Neural cell (in vitro differentiated cells): ENCODE data around the gene CEBPA. TPM values are rescaled to one million over a fixed set of nuclear protein-coding genes. Genes with fewer than 3 reads are reported as not detected.

ENCODE experiments used
- H2AFZ ChIP-seq: fragments of 200-600, 300-800 bp; sonication (generic), shearing (Covaris generic); 2 replicates; pipeline ENCODE4 v1.6.0; 2014; ENCODE audit warnings: low read depth, mild to moderate bottlenecking, antibody characterized with exemption, low read length, moderate library complexity
- H3F3A ChIP-seq: fragments of 200-600 bp; shearing (Covaris generic); 2 replicates; pipeline ENCODE4 v1.6.1; 2016; ENCODE audit warnings: mild to moderate bottlenecking, moderate library complexity, mixed read lengths, antibody characterized with exemption, low read length; ENCODE audit not compliant: insufficient read depth, poor library complexity, severe bottlenecking
- H3K27ac ChIP-seq: fragments of 200-600, 300-800 bp; sonication (generic), shearing (Covaris generic); 2 replicates; pipeline ENCODE4 v1.5.1; 2014; ENCODE audit warnings: mild to moderate bottlenecking, low read length, moderate library complexity
- H3K27me3 ChIP-seq: fragments of 300-800, 200-600 bp; sonication (generic), shearing (Covaris generic); 2 replicates; pipeline ENCODE4 v1.6.0; 2014; ENCODE audit warnings: mild to moderate bottlenecking, low read depth, low read length, moderate library complexity; ENCODE audit not compliant: insufficient read depth
- H3K36me3 ChIP-seq: fragments of 300-800, 200-600 bp; sonication (generic), shearing (Covaris generic); 2 replicates; pipeline ENCODE4 v1.5.1; 2014; ENCODE audit warnings: mild to moderate bottlenecking, antibody characterized with exemption, low read length, moderate library complexity; ENCODE audit not compliant: insufficient read depth
- H3K4me2 ChIP-seq: fragments of 300-800, 200-600 bp; sonication (generic), shearing (Covaris generic); 2 replicates; pipeline ENCODE4 v1.6.0; 2014; ENCODE audit warnings: mild to moderate bottlenecking, low read length
- H3K4me3 ChIP-seq: fragments of 300-800, 200-600 bp; sonication (generic), shearing (Covaris generic); 2 replicates; pipeline ENCODE4 v1.5.1; 2014; ENCODE audit warnings: mild to moderate bottlenecking, low read length, moderate library complexity
- H3K79me2 ChIP-seq: fragments of 200-600 bp; shearing (Covaris generic); replicated peaks from 2 replicates; pipeline ENCODE4 v1.6.0; 2014; ENCODE audit warnings: mild to moderate bottlenecking, low read length, moderate library complexity; ENCODE audit not compliant: insufficient read depth
- H3K9ac ChIP-seq: fragments of 300-800, 200-600 bp; sonication (generic), shearing (Covaris generic); 2 replicates; pipeline ENCODE4 v1.6.1; 2016; ENCODE audit warnings: mild to moderate bottlenecking, low read length, mixed read lengths
- H3K9me2 ChIP-seq: fragments of 200-600 bp; shearing (Covaris generic); 2 replicates; pipeline ENCODE4 v1.6.1; 2016; ENCODE audit warnings: mild to moderate bottlenecking, low read length, mixed read lengths; ENCODE audit not compliant: insufficient read depth
- H3K9me3 ChIP-seq: fragments of 200-600, 300-800 bp; sonication (generic), shearing (Covaris generic); 2 replicates; pipeline ENCODE4 v1.6.1; 2016; ENCODE audit warnings: mild to moderate bottlenecking, mixed run types, low read length, moderate library complexity, mixed read lengths
- H4K20me1 ChIP-seq: fragments of 200-600 bp; shearing (Covaris generic); 2 replicates; pipeline ENCODE4 v1.6.1; 2016; ENCODE audit warnings: mild to moderate bottlenecking, mixed run types; ENCODE audit not compliant: insufficient read depth
- EP300 ChIP-seq: fragments of 450-650 bp; conservative IDR thresholded peaks from 2 replicates; pipeline ENCODE4 v1.6.1; 2014; ENCODE audit warnings: antibody characterized with exemption, mild to moderate bottlenecking, moderate library complexity; ENCODE audit not compliant: poor library complexity, severe bottlenecking
- EZH2 ChIP-seq: fragments of 200-600, 300-800 bp; shearing (Covaris generic), sonication (generic); IDR thresholded peaks from 2 replicates; pipeline ENCODE4 v1.6.1; 2014; ENCODE audit warnings: antibody characterized with exemption, low read length, borderline replicate concordance, mild to moderate bottlenecking; ENCODE audit not compliant: insufficient read depth, poor library complexity, severe bottlenecking
- MXI1 ChIP-seq: fragments of 450-650 bp; conservative IDR thresholded peaks from 2 replicates; pipeline ENCODE4 v1.6.1; 2014; ENCODE audit warnings: antibody characterized with exemption, mild to moderate bottlenecking; ENCODE audit not compliant: poor library complexity, severe bottlenecking
- POLR2AphosphoS5 ChIP-seq: IDR thresholded peaks from 2 replicates; pipeline ENCODE4 v1.6.1; 2012
- RAD21 ChIP-seq: fragments of 450-650 bp; conservative IDR thresholded peaks from 2 replicates; pipeline ENCODE4 v1.6.1; 2014; ENCODE audit warnings: antibody characterized with exemption, mild to moderate bottlenecking, moderate library complexity
- SMC3 ChIP-seq: fragments of 450-650 bp; conservative IDR thresholded peaks from 2 replicates; pipeline ENCODE4 v1.6.1; 2014; ENCODE audit warnings: antibody characterized with exemption, mild to moderate bottlenecking, moderate library complexity; ENCODE audit not compliant: poor library complexity
- TAF1 ChIP-seq: IDR thresholded peaks from 2 replicates; pipeline ENCODE4 v1.6.1; 2012; ENCODE audit warnings: low read depth
- polyA plus RNA-seq: library from polyadenylated mRNA; depleted of rRNA; stranded (reverse); fragments of >200 nt; gene quantifications from 2 replicates; pipeline ENCODE4 v1.2.3, GENCODE V29; 2014
- TF ChIP-seq, protein P1 (sequence below): fragments of 450-650 bp; IDR thresholded peaks from 2 replicates; pipeline ENCODE4 v1.5.1; 2014; ENCODE audit warnings: antibody characterized with exemption, mild to moderate bottlenecking, moderate library complexity; ENCODE audit not compliant: poor library complexity, severe bottlenecking
- TF ChIP-seq, protein P2 (sequence below): IDR thresholded peaks from 2 replicates; pipeline ENCODE4 v1.6.1; 2012; ENCODE audit warnings: borderline replicate concordance

Gene CEBPA
- polyA plus RNA-seq, 1 donor from 2014 or later: 2.6 TPM

DNA sequence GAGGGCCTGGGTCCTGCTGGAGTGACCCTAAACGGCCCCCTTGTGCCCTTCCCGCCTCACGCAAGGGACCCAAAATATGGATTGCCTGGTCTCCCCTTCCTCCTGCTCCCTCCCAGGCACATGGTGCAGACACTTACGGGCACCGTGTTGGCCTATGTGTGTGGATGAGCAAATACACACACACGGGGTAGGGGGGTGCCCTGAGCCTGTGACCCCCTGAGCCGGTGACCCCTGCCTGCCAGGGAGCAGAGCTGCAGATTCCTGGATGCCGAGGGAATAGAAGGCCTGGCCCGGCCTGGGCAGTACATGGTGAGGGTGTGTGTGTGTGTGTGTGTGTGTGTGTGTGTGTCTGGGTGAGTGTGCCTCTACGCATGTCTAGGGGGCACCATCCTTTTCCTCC lies 33.3 kb downstream of the CEBPA start:
- no peak overlapping the region for H3K9ac ChIP-seq
- H3K4me3 ChIP-seq: no peak overlapping the region
- no peaks in the 10 kb centered on the region for H3K79me2 ChIP-seq
- H3K36me3 ChIP-seq: no peaks in the 10 kb centered on the region
- H3F3A ChIP-seq: no peaks in the 10 kb centered on the region
- H2AFZ ChIP-seq: no peak overlapping the region
- H3K27ac ChIP-seq: no peak overlapping the region
- TF ChIP-seq POLR2AphosphoS5: no peak
- no peak for TF ChIP-seq SMC3
- TF ChIP-seq RAD21: no peak
- no peak for TF ChIP-seq TAF1
- TF ChIP-seq, protein P1, sequence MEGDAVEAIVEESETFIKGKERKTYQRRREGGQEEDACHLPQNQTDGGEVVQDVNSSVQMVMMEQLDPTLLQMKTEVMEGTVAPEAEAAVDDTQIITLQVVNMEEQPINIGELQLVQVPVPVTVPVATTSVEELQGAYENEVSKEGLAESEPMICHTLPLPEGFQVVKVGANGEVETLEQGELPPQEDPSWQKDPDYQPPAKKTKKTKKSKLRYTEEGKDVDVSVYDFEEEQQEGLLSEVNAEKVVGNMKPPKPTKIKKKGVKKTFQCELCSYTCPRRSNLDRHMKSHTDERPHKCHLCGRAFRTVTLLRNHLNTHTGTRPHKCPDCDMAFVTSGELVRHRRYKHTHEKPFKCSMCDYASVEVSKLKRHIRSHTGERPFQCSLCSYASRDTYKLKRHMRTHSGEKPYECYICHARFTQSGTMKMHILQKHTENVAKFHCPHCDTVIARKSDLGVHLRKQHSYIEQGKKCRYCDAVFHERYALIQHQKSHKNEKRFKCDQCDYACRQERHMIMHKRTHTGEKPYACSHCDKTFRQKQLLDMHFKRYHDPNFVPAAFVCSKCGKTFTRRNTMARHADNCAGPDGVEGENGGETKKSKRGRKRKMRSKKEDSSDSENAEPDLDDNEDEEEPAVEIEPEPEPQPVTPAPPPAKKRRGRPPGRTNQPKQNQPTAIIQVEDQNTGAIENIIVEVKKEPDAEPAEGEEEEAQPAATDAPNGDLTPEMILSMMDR: no peak
- TF ChIP-seq, protein P2, sequence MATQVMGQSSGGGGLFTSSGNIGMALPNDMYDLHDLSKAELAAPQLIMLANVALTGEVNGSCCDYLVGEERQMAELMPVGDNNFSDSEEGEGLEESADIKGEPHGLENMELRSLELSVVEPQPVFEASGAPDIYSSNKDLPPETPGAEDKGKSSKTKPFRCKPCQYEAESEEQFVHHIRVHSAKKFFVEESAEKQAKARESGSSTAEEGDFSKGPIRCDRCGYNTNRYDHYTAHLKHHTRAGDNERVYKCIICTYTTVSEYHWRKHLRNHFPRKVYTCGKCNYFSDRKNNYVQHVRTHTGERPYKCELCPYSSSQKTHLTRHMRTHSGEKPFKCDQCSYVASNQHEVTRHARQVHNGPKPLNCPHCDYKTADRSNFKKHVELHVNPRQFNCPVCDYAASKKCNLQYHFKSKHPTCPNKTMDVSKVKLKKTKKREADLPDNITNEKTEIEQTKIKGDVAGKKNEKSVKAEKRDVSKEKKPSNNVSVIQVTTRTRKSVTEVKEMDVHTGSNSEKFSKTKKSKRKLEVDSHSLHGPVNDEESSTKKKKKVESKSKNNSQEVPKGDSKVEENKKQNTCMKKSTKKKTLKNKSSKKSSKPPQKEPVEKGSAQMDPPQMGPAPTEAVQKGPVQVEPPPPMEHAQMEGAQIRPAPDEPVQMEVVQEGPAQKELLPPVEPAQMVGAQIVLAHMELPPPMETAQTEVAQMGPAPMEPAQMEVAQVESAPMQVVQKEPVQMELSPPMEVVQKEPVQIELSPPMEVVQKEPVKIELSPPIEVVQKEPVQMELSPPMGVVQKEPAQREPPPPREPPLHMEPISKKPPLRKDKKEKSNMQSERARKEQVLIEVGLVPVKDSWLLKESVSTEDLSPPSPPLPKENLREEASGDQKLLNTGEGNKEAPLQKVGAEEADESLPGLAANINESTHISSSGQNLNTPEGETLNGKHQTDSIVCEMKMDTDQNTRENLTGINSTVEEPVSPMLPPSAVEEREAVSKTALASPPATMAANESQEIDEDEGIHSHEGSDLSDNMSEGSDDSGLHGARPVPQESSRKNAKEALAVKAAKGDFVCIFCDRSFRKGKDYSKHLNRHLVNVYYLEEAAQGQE: no peak
- H3K9me3 ChIP-seq: no peaks in the 10 kb centered on the region
- no peak overlapping the region for H3K4me2 ChIP-seq
- H3K27me3 ChIP-seq: no peaks in the 10 kb centered on the region
- H4K20me1 ChIP-seq: no peaks in the 10 kb centered on the region
- H3K9me2 ChIP-seq: no peaks in the 10 kb centered on the region

DNA sequence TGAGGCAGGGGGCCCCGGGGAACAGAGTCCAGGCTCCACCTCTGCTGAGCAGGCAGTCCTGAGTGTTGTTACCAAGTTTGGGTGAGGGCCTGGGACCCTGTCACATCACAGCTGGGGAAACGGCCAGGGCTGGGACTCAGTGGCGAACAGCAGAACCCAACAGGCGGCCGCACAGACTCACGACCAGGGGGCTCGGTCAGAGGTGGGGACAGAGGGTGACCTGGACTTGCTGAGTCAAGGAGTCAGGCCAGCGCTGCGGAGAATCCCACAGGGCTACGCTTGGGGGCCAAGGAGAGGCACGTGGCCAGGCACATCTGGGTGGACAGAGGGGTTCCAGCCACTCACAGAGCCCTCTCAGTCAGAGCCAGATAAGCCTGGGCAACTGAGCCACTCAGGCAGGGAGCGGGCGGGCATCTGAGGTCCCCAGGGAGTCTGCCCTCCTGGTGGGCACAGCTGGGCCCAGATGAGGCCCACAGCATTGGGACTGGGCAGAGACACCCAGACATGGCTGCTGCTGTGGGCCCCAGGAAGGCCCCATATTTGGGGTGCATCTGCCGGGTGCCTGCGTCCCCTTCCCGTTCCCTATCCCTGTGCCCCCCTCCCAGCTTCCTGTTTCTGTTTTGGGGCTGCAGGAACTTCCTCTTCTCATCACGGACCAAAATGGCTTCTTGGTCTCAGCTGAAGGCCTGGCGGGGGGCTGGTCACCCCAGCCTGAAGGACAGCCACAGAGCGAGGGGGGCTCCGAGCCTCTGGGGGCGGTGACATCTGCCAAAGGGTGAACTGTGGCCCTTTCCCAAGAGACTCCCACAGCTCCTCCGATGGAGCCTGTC lies 34.0 kb downstream of the CEBPA start:
- H3K4me3 ChIP-seq: no peak overlapping the region
- no peak for TF ChIP-seq MXI1
- no peak for TF ChIP-seq POLR2AphosphoS5
- TF ChIP-seq RAD21: no peak
- no peak for TF ChIP-seq TAF1
- TF ChIP-seq, protein P1: no peak
- TF ChIP-seq, protein P2: no peak
- TF ChIP-seq EP300: no peak
- TF ChIP-seq EZH2: no peak
- no peak for TF ChIP-seq SMC3
- no peak overlapping the region for H3K4me2 ChIP-seq
- no peaks in the 10 kb centered on the region for H3K27me3 ChIP-seq
- H3F3A ChIP-seq: no peaks in the 10 kb centered on the region
- no peak overlapping the region for H2AFZ ChIP-seq
- no peak overlapping the region for H3K9ac ChIP-seq
- no peaks in the 10 kb centered on the region for H3K9me3 ChIP-seq
- no peaks in the 10 kb centered on the region for H3K9me2 ChIP-seq
- H4K20me1 ChIP-seq: no peaks in the 10 kb centered on the region
- H3K79me2 ChIP-seq: no peaks in the 10 kb centered on the region
- H3K36me3 ChIP-seq: no peaks in the 10 kb centered on the region
- H3K27ac ChIP-seq: no peak overlapping the region
